CD4-positive, alpha-beta T cell treated with Interferon alpha-2 for 1 hour (primary cell): ENCODE measurements around the gene FAM107B.
"Not testable (repeated sequence)": the region's sequence is repeated elsewhere in the genome, so short reads cannot be mapped to it uniquely, and the experiment has no call there.

Experiments
- DNase-seq, 2 donors: peaks; one replicate each; pipeline ENCODE4 v3.0.0-alpha.2; 2020 to 2022

Gene FAM107B

DNA sequence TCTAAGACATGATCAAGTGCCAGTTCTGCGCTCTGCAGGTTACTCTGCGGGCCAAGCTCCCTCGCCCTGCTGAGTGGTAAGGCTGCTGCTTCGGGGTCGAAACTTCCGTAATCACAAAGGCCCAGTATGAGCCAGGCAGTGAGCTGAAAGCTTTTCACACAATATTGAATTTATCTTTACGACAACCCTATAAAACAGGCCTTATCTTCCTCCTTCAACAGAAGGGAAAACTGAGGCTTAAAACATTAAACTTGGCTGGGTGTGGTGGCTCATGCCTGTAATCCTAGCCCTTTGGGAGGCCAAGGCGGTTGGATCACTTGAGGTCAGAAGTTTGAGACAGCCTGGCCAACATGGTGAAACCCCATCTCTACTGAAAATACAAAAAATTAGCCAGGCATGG lies 83.3 kb downstream of the FAM107B start:
- no peak for DNase-seq

DNA sequence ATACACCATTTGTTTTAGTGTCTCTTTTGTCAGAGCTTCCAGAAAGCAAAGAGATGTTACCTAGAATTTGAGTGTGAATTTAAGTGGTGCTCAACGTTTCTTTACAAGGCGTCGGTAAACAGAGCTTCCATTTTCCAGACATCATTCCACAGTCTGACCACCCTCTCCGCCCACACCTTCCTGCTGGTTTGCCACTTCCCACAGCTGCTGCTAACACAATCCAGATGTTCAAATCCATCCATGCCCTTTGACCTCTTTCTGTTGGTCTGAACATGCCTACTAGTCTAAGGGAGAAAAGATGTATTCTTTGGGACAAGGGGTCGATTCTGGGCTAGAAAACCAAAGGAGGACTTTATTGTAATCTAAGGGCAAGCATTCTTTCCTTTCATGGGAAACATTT lies 86.1 kb downstream of the FAM107B start:
- no peak for DNase-seq

DNA sequence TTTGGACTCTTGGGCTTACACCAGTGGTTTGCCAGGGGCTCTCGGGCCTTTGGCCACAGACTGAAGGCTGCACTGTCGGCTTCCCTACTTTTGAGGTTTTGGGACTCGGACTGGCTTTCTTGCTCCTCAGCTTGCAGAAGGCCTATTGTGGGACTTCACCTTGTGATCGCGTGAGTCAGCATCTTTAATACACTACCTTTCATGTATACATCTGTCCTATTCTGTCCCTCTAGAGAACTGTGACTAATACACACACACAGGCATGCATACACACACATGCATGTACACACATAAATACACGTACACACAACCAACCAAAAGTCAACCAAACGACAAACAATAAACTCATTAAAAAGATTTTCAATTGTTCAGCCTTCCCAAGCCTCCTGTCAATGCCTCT lies 86.5 kb downstream of the FAM107B start:
- not testable (repeated sequence) for DNase-seq

DNA sequence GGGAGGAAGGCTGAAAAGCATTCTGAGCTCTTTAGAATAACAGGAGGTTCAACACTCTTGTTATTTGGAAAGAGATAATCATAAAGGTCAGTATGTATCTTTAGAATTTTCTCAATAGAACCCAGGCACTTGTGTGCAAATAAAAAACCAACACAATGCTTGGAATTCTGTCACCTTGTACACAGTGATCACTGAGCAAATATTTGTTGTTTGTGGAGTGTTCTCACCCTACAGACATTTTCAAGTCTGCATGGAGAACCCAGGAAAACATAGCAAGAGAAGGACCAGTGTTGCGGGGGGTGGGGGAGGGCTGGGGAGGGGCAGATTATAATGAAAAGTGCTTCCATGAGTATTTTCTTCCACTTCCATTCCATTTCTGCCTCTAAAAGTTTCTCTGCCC lies 87.4 kb downstream of the FAM107B start:
- no peak for DNase-seq

DNA sequence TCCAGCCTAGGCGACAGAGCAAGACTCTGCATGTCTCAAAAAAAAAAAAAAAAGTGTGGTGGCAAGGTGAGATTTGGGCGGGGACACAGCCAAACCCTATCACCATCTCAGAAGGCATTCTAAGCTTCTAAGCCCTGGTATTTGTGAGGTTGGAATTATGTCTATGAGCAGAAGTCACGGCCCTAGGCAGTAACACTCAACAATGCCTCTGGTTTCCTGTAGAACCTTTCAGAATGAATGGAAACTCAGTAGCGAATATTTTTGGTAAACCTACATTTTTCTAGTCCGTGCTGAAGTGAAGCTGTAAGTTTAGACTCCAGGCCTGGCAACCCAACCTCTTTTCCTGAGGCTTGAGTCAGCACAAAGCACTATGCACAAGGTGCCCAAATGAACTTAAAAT lies 88.3 kb downstream of the FAM107B start:
- no peak for DNase-seq

DNA sequence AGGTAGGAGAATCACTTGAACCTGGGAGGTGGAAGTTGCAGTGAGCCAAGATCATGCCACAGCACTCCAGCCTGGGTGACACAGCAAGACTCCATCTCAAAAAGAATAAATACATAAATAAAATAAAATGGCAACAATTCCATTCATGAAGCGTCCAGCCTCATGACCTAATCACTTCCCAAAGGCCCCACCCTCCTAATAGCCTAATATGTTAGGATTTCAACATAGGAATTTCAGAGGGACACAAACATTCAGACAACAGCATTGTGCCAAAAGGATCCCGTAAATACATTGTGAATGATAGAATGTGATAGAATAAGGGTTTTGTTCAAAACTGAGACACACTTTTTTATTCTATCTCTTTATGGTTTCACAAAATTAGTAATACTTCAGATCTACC lies 90.3 kb downstream of the FAM107B start:
- no peak for DNase-seq

DNA sequence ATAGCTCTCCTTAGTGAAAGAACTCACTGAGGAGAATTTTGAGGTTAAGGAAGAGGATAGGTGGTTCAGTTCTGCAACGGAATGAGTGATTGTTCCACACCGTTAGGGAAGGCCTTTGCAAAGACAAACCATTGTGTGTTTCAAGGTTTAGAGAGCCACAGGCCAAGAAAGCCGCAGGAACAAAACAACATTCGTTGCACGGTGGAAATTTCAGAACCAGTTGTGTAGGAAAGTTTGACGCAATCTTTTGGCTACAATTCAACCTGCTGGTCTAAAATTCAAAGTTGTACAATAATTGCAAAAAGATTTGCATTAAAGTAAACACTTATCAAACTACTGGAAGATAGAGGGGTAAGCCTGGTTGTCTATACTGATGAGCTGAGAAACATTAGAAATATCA lies 91.4 kb downstream of the FAM107B start:
- DNase-seq, result no peak

DNA sequence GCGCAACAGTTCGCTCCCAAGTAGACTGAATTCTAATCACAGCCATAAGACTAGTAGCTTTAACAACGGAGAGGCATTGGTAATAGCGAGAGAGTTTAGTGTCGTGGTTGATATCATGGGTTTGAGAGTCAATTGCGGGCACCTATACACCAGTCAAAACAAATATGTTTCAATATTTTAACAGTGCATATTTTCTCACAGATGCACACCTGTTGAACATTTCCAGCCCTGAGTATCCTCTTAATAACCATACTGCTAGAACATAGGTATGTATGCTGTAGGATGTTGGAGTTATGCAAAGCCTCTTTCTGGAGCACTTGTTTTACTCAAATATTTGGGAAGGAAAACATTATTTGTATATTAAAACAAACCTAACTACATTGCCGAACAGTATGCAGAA lies 92.9 kb downstream of the FAM107B start:
- DNase-seq, result no peak

DNA sequence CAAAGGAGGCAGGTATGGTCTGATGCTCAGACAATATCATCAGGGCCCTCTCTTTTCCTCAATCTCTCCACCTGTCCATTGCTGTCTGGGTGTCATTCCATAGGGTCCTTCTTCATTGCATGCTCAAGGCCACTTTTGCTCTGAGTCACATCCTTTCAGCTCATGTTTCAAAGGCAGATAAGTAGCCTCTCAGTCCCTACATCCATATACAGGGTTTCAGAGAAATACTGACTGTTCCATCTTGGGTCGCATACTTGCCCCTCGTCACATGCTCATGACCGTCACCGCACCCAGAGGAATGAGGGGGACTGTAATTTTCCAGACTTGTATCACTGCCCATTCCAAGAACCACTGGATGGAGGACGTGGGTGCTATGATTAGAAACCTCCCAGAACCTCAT lies 93.4 kb downstream of the FAM107B start:
- no peak for DNase-seq

DNA sequence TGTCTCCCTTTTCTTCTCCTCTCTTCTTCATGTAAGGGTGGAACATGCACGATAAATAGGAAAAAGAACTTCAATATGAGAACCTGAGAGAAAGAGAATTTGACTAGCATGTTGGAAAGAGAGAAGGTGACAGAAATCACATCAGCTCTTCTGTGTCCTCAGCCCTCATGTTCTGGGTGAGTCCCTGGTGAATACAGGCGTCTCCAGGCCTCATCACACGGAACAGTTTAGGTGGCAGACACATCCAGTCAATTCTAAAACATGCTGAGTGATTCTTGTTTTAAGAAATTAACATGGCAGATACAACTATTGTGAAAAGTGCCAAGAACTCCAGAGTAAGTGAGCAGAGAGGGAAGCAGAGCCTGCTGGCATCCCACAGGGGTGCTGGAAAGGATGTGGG lies 96.1 kb downstream of the FAM107B start:
- no peak for DNase-seq

DNA sequence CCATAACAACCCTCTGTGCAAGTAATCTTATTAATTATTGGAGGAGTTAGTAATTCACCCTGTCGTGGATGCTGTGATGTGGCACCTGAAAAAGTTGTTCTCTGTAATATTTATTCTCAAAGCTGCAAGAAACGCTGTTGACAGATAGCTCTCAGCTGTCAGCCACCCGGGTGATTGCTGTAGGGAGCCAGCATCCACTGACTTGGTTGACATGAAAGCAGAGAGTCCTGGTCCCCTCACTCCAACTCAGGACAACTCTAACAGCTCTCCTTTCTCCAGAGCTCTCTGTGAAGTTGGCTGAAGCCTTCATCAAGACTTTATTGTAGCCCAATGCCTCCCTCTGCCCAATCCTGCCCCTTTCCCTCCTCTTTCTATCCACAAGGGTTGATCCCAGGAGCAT lies 98.0 kb downstream of the FAM107B start:
- no peak for DNase-seq

DNA sequence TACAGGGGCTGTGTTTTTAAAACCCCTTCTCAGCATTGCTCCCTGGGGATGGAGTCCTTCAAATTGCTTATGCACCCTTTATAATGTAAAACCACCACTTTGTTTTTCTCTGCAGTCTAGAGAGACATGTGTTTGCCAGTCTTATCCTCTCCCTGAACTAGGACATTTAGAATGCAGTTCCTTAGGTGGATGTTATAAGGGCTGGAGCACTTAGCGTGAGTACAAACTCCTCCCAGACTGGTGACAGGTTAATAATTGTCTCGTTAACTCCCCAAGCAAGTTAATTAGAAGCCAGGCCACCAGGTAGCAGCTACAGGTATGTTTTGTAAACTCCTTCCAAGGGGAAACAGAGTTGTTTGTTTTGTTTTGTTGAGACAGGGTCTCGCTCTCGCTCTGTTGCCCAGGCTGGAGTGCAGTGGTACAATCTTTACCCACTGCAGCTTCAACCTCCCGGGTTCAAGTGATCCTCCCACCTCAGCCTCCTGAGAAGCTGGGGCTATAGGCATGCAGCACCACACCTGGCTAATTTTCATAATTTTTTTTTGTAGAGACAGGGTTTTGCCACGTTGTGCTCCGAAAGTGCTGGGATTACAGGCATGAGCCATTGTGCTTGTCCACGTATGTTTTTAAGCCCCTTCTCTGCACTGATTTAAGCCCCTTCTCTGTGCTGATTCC lies 100.2 kb downstream of the FAM107B start:
- DNase-seq, result no peak

DNA sequence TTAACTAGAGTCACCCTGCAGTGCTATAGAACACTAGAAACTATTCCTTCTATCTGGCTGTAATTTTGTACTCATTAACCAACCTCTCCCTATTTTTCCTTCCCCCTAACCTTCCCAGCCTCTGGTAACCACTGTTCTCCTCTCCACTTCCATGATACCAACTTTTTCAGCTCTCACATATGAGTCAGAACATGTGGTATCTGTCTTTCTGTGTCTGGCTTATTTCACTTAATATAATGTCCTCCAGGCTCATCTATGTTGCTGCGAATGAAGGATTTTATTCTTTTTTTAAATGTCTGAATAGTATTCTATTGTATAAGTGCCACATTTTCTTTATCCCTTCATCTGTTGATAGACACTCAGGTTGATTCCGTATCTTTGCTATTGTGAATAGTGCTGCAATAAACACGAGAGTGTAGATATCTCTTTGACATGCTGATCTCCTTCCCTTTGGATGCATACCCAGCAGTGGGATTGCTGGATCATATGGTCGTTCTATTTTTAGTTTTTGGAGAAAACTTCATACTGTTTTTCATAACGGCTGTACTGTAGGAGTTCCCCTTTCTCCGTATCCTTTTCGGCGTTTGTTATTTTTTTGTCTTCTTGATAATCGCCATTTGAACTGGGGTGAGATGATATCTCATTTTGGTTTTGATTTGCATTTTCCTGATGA lies 101.4 kb downstream of the FAM107B start:
- DNase-seq, result no peak

DNA sequence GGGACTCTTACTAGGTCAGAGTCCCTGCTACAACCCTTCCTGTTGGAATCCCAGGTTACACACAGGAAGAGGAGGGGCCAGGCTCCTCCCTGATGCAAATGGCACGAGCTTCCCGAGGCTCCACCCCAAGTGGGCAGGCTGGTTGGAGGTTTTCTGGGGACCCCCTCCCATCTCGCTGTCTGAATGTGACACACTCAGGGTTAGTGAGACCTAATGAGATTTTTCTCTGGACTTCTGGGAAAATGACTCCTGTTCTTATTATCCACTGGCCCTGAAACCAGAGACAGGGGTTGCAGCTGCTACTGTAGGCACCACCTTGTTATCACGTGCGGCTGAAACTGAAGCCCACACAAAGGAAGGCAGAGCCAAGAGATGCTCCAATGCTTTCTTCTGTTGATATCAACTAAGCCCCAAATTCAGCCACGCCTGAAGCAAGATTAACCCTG lies 103.3 kb downstream of the FAM107B start:
- DNase-seq, result no peak

DNA sequence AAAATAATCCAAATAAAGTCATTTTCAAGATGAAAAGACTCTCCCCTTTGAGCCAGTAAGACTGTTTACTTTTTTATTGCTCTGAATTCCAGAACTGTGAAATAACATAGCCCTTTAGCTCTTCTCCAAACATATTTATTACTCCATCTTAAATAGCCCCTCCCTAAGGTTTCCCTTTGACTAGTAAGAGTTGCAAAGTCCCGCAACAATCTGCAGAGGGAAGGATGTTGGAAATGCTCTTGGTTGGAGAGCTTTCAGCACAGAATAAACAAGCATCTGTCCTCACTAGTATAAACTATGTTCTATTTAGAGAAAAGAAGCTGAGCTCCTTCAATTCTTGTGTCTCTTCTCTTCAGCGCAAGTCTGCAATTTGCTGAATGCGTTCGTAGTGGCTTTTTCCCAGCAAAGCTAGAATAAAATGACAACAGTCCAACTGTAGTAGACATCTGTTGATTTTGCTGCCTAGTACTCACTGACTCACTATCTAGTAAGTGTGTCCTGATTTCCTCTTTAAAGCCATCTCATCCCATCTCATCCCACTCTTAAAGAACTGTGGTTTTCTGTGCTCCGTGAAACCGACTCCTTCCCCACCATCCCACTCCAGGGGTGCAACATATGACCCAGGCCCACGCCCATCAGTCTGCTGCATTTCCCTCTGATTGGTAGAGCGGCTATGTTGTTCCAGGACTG lies 104.0 kb downstream of the FAM107B start:
- no peak for DNase-seq

DNA sequence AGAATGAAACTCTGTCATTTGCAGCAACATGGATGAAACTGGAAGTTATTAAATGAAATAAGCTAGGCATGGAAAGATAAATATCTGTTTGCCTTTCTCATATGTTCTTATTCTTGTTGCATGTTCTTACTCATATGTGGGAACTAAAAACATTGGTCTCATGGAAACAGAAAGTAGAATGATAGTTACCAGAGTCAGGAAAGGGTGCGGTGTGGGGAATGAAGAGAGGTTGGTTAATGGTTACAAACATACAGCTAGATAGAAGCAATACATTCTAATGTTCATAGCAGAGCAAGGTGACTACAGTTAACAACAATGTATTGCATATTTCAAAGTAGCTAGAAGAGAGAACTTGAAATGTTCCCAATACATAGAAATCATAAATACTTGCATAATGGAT lies 105.1 kb downstream of the FAM107B start:
- no peak for DNase-seq

DNA sequence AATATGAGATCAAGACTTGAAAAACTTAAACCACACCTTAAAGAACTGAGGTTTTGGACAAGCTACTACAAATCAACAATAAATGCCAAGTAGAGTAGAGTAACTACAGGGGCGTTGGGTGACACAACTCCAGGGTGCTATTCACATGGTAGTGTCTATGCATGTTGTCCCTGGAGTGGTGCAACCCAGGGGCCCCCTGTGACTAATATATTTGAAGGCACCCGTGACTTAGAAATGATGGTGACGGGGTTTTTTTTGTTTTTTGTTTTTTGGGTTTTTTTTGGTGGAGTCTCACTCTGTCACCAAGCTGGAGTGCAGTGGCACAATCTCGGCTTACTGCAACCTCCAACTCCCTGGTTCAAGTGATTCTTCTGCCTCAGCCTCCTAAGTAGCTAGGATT lies 106.9 kb downstream of the FAM107B start:
- no peak for DNase-seq

DNA sequence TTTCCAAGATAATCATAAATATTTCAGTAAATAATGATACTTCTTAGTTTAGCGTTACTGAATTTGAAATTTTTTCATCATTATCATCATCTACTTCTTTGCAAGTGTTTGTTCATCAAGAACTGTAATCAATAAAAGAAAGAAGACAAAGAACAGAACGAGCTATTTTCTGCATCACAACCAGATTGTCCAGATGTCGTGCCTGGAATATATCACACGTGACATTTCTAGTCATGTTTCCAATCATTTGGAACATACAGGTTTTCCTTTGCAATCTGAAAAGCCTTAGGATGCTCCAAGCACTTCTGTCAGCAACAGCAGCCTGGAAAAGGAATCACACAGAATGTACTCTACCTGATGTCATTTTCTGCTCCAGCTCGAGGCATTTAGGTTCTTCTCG lies 107.4 kb downstream of the FAM107B start:
- DNase-seq, result no peak

DNA sequence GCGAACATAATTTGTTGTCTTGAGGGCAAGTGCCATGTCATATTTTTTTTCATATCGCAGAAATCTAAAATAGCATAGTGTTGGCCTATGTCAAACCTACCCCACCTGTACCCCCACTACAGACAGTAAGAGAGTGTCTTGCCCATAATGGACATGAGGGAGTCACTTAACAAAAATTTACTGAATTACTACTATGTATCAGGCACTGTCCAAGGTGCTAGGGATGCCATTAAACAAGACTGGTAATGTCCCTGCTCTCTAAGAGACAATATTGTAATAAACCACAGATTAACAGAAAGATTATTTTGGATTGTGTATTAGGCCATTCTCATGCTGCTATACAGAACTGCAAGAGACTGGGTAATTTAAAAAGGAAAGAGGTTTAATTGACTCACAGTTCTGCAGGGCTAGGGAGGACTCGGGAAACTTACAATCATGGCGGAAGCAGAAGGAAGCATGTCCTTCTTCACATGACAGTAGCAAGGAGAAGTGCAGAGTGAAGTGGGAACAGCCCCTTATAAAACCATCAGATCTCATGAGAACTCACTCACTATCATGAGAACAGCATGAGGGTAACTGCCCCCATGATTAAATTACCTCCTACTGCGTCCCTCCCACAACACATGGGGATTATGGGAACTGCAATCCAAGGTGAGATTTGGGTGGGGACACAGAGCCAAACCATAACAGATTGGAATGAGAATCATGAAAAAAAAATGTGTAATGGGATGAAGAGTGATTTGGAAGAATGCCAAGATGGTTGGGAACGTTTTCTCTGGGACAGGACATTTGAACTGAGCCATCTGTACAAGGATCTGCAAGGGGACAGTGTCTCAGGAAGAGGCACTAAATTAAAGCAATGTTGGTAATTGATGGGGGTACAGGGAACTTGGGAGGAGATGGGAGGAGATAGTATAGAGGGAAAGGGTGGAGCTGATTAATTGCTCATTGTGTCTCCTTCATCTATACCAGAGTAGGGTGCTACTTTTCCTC lies 108.5 kb downstream of the FAM107B start:
- DNase-seq, result no peak

DNA sequence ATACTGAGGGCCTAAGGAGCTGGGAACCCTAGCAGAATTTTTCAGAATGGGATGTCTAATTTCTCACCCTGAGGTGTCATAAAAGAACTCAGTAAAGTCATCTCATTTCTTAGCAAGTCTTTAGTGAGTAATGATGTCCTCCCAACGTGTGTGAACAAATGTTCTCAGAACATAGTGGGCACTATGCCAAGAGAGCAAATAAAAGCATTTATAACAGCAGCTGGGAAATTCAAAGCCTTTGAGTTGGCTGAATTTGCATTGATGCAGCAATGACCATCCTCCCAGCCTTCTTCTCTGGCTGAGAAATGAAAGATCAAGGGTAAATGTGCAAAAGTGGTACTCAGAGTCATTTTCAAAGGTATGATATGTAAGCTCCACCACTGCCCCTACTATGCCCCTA lies 109.4 kb downstream of the FAM107B start:
- no peak for DNase-seq

DNA sequence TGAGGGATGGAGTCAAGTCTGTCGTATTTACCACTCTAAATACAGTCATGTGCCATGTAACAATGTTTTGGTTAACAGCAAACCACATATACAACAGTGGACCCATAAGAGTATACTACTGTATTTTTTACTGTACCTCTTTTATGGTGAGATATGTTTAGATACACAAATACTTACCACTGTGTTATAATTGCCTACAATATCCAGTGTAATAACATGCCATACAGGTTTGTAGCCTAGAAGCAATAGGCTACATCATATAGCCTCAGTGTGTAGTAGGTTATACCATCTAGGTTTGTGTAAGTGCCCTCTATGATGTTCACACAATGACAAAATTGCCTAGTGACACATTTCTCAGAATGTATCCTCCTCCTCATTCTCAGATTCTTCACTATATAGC lies 110.4 kb downstream of the FAM107B start:
- no peak for DNase-seq

DNA sequence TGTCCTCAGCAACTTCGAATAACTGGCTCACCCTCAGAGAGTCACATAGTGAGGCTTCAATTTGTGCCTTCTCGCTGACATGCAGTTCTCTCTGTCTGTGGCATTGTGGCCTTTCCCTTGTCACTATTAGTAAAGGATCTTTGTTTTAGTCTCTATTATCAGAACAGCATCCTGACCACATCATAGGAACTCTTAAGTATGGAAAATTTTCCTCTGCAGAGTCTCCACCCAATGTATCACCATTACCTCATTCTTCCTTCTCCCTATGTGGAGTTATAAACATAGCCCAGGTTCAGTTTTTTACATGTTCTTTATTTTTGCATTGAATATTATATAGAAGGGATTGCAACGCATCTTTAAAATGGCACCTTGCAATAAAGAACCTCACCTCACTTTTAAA lies 112.9 kb downstream of the FAM107B start:
- DNase-seq, result no peak

DNA sequence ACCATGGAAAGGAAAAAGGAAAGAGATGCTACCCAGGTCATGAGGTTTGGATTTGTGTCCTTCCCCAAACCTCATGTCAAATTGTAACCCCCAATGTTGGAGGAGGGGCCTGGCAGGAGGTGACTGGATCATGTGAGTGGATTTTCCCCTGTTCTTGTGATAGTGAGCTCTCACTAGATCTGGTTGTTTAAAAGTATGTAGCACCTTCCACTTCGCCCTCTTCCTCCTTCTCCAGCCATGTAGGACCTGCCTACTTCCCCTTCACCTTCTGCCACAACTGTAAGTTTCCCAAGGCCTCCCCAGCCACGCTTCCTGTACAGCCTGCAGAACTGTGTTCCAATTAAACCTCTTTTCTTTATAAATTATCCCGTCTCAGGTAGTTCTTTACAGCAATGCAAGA lies 113.9 kb downstream of the FAM107B start:
- DNase-seq, result no peak
